H9 (cell line): ENCODE data around the gene CLMP. TPM values are rescaled to one million over a fixed set of nuclear protein-coding genes. Genes with fewer than 3 reads are reported as not detected.
A peak's percentile ranks its signal among the peaks of the same experiment; 100 is the strongest.

Experiments used
- DNase-seq: peaks from one replicate; pipeline ENCODE4 v3.0.0-alpha.2; 2017
- H2AFZ ChIP-seq: one replicate; pipeline ENCODE4 v1.6.1; 2013; ENCODE audit warnings: mild to moderate bottlenecking, low read length, control low read depth, moderate library complexity
- H2AK5ac ChIP-seq: 2 replicates; pipeline ENCODE4 v1.6.1; 2013; ENCODE audit warnings: low read length, control low read depth, mixed read lengths; ENCODE audit not compliant: insufficient read length
- H2BK120ac ChIP-seq: one replicate; pipeline ENCODE4 v1.6.1; 2013; ENCODE audit warnings: low read depth, mild to moderate bottlenecking, low read length, control low read depth, inconsistent platforms; ENCODE audit not compliant: poor library complexity, severe bottlenecking
- H2BK12ac ChIP-seq: 2 replicates; pipeline ENCODE4 v1.6.1; 2013; ENCODE audit warnings: low read length, control low read depth, mixed read lengths, low read depth; ENCODE audit not compliant: insufficient read length
- H2BK15ac ChIP-seq: 2 replicates; pipeline ENCODE4 v1.6.1; 2013; ENCODE audit warnings: low read depth, low read length, control low read depth
- H2BK20ac ChIP-seq: one replicate; pipeline ENCODE4 v1.6.1; 2013; ENCODE audit warnings: low read depth, mild to moderate bottlenecking, low read length, control low read depth, inconsistent platforms; ENCODE audit not compliant: poor library complexity, severe bottlenecking
- H2BK5ac ChIP-seq: 2 replicates; pipeline ENCODE4 v1.6.1; 2013; ENCODE audit warnings: low read length, control low read depth, mixed read lengths; ENCODE audit not compliant: insufficient read length
- H3K14ac ChIP-seq: 2 replicates; pipeline ENCODE4 v1.6.1; 2013; ENCODE audit warnings: low read length, control low read depth; ENCODE audit not compliant: insufficient read depth
- H3K18ac ChIP-seq: 2 replicates; pipeline ENCODE4 v1.6.1; 2013; ENCODE audit warnings: low read depth, mild to moderate bottlenecking, mixed read lengths, low read length, control low read depth; ENCODE audit not compliant: insufficient read length
- H3K23ac ChIP-seq: 2 replicates; pipeline ENCODE4 v1.6.1; 2013; ENCODE audit warnings: low read length, control low read depth, mixed read lengths, low read depth; ENCODE audit not compliant: insufficient read length
- H3K23me2 ChIP-seq: 2 replicates; pipeline ENCODE4 v1.6.1; 2013; ENCODE audit warnings: low read depth, mild to moderate bottlenecking, mixed read lengths, low read length, control low read depth; ENCODE audit not compliant: insufficient read length, poor library complexity, severe bottlenecking
- H3K27ac ChIP-seq: 2 replicates; pipeline ENCODE4 v1.5.1; 2013; ENCODE audit warnings: low read length, control low read depth, mixed read lengths, low read depth; ENCODE audit not compliant: insufficient read length
- H3K27me3 ChIP-seq: 2 replicates; pipeline ENCODE4 v1.6.1; 2013; ENCODE audit warnings: low read length, control low read depth, inconsistent platforms; ENCODE audit not compliant: insufficient read depth
- H3K4ac ChIP-seq: 2 replicates; pipeline ENCODE4 v1.6.1; 2013; ENCODE audit warnings: low read depth, mild to moderate bottlenecking, control low read depth, inconsistent platforms, low read length, moderate library complexity
- H3K4me1 ChIP-seq: 2 replicates; pipeline ENCODE4 v1.6.1; 2013; ENCODE audit warnings: low read length, control low read depth, inconsistent platforms; ENCODE audit not compliant: insufficient read depth
- H3K4me2 ChIP-seq: 2 replicates; pipeline ENCODE4 v1.6.1; 2013; ENCODE audit warnings: low read length, control low read depth, mixed read lengths; ENCODE audit not compliant: insufficient read length, insufficient read depth
- H3K56ac ChIP-seq: 2 replicates; pipeline ENCODE4 v1.6.1; 2013; ENCODE audit warnings: low read depth, mild to moderate bottlenecking, mixed read lengths, low read length, control low read depth; ENCODE audit not compliant: insufficient read length
- H3K79me1 ChIP-seq: 2 replicates; pipeline ENCODE4 v1.6.1; 2013; ENCODE audit warnings: low read depth, mild to moderate bottlenecking, moderate library complexity, low read length, control low read depth, inconsistent platforms; ENCODE audit not compliant: insufficient read depth, poor library complexity, severe bottlenecking
- H3K79me2 ChIP-seq: 2 replicates; pipeline ENCODE4 v1.6.1; 2013; ENCODE audit warnings: low read length, control low read depth, inconsistent platforms; ENCODE audit not compliant: insufficient read depth
- H3K9ac ChIP-seq: 2 replicates; pipeline ENCODE4 v1.6.1; 2013; ENCODE audit warnings: low read length, control low read depth, mixed read lengths; ENCODE audit not compliant: insufficient read length; ENCODE audit errors: extremely low read depth
- H3K9me3 ChIP-seq: one replicate; pipeline ENCODE4 v1.6.1; 2013; ENCODE audit warnings: low read depth, low read length, inconsistent platforms; ENCODE audit not compliant: control insufficient read depth
- H3T11ph ChIP-seq: one replicate; pipeline ENCODE4 v1.6.1; 2013; ENCODE audit warnings: mild to moderate bottlenecking, low read length, control low read depth, inconsistent platforms
- H4K20me1 ChIP-seq: one replicate; pipeline ENCODE4 v1.6.1; 2013; ENCODE audit not compliant: control insufficient read depth, insufficient read length, insufficient read depth
- H4K5ac ChIP-seq: 2 replicates; pipeline ENCODE4 v1.6.1; 2013; ENCODE audit warnings: low read depth, mild to moderate bottlenecking, mixed read lengths, low read length, control low read depth; ENCODE audit not compliant: insufficient read length
- H4K8ac ChIP-seq: replicated peaks from 2 replicates; pipeline ENCODE4 v1.6.1; 2013; ENCODE audit warnings: low read length, control low read depth, mixed read lengths, low read depth; ENCODE audit not compliant: insufficient read length
- H4K91ac ChIP-seq: 2 replicates; pipeline ENCODE4 v1.6.1; 2013; ENCODE audit warnings: low read depth, mild to moderate bottlenecking, moderate library complexity, mixed read lengths, low read length, control low read depth; ENCODE audit not compliant: insufficient read length
- H3K27ac Mint-ChIP-seq, 3 experiments: 2 replicates in 2 of 3; 3 replicates in 1 of 3; pipeline ENCODE4 v1.8.0; 2020 to 2021; ENCODE audit warnings: mixed read lengths in 3 of 3, mild to moderate bottlenecking in 1 of 3, moderate library complexity in 1 of 3
- H3K27me3 Mint-ChIP-seq: 2 replicates; pipeline ENCODE4 v1.8.0; 2021; ENCODE audit warnings: low read depth, mild to moderate bottlenecking, moderate library complexity, mixed read lengths
- H3K36me3 Mint-ChIP-seq, 3 experiments: 2 replicates in 2 of 3; 3 replicates in 1 of 3; pipeline ENCODE4 v1.8.0; 2020 to 2021; ENCODE audit warnings: low read depth in 3 of 3, mixed read lengths in 3 of 3; ENCODE audit not compliant: insufficient read depth in 1 of 3
- H3K4me1 Mint-ChIP-seq, 2 experiments: 2 replicates each; pipeline ENCODE4 v1.8.0; 2020; ENCODE audit warnings: mixed read lengths in 2 of 2
- H3K4me3 Mint-ChIP-seq, 2 experiments: 2 replicates in 1 of 2; 3 replicates in 1 of 2; pipeline ENCODE4 v1.8.0; 2020 to 2021; ENCODE audit warnings: mild to moderate bottlenecking in 2 of 2, mixed read lengths in 2 of 2, moderate library complexity in 1 of 2
- H3K9me3 Mint-ChIP-seq, 2 experiments: 2 replicates in 1 of 2; 3 replicates in 1 of 2; pipeline ENCODE4 v1.8.0; 2020; ENCODE audit warnings: mild to moderate bottlenecking in 2 of 2, mixed read lengths in 2 of 2, moderate library complexity in 1 of 2
- WGBS: extraction: QIAGEN DNeasy Blood & Tissue Kit; methylation state at CpG from one replicate; pipeline ENCODE4 v1.1.7; 2013; ENCODE audit warnings: missing lambda C conversion rate, low lambda C conversion rate, mixed read lengths; ENCODE audit not compliant: insufficient read length; ENCODE audit errors: extremely low coverage; 5-methylcytosine and 5-hydroxymethylcytosine counted together
- total RNA-seq: library from RNA; stranded (reverse); gene quantifications from 2 replicates; pipeline ENCODE4 v1.2.1, GENCODE V29; 2021
- TF ChIP-seq, protein P1 (sequence below): fragments of 200-600 bp; sonication (generic); conservative IDR thresholded peaks from 3 replicates; pipeline ENCODE4 v1.8.0; 2021; ENCODE audit warnings: antibody characterized with exemption, mild to moderate bottlenecking

CLMP gene
- total RNA-seq, 1 experiment from 2014 or later = 13.8 TPM

DNA sequence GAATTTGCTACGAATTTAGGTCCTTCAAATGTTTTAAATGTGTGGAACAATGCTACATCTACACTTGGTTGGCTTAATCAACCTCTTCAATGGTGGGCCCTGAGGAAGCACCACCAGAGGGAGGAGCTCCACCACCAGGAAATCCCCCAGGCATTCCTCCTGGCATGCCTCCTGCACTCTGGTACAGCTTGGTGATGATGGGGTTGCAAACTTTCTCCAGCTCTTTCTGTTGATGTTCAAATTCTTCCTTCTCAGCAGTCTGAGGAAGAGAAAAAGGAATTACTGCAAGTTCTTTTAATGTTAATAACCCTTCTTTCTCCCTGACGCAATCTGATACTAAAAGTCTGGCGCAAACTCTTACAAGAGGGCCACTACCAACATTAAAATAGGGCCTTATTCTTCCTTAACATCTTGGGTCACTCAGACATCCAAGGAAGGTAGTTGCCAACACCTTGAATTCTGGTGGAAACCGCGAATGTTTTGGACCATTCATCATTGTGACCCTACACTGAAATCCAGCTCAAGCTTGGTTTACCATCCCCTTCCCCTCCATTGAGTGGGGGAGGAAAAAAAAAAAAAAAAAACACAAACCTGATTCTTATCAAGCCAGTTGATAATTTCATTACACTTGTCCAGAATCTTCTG, 137.3 kb downstream of the CLMP start:
- Histone ChIP-seq H3K23ac (no peak overlapping the region), H3K14ac (no peak overlapping the region), H4K5ac (no peak overlapping the region), H3K9me3 (no peaks in the 10 kb centered on the region), H3K56ac (no peak overlapping the region), H3K79me2 (peaks cover 15% of the 10 kb centered on the region; the same call in 1 of the 2 replicates), H3K23me2 (peaks cover 8% of the 10 kb centered on the region), H3K4ac (no peak overlapping the region), H3K27ac (no peak overlapping the region), H2AFZ (no peak overlapping the region), H3T11ph (no peak overlapping the region), H2BK15ac (no peak overlapping the region), H4K91ac (no peak overlapping the region), H2BK12ac (no peak overlapping the region), H3K18ac (no peak overlapping the region), H2BK120ac (no peak overlapping the region), H3K4me1 (no peaks in the 10 kb centered on the region), H2AK5ac (no peak overlapping the region), H2BK20ac (no peak overlapping the region), H3K9ac (no peak overlapping the region), H3K27me3 (no peaks in the 10 kb centered on the region), H2BK5ac (no peak overlapping the region), H3K79me1 (no peaks in the 10 kb centered on the region), H3K4me2 (no peak overlapping the region), H4K8ac (no peak overlapping the region), H4K20me1 (no peaks in the 10 kb centered on the region)
- peaks cover 21 to 39% of the 10 kb centered on the region in 2 experiments for H3K4me1 Mint-ChIP-seq
- TF ChIP-seq, protein P1, sequence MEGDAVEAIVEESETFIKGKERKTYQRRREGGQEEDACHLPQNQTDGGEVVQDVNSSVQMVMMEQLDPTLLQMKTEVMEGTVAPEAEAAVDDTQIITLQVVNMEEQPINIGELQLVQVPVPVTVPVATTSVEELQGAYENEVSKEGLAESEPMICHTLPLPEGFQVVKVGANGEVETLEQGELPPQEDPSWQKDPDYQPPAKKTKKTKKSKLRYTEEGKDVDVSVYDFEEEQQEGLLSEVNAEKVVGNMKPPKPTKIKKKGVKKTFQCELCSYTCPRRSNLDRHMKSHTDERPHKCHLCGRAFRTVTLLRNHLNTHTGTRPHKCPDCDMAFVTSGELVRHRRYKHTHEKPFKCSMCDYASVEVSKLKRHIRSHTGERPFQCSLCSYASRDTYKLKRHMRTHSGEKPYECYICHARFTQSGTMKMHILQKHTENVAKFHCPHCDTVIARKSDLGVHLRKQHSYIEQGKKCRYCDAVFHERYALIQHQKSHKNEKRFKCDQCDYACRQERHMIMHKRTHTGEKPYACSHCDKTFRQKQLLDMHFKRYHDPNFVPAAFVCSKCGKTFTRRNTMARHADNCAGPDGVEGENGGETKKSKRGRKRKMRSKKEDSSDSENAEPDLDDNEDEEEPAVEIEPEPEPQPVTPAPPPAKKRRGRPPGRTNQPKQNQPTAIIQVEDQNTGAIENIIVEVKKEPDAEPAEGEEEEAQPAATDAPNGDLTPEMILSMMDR = no peak
- no CpG with 5 or more reads among the region's 5 CpGs for WGBS
- peak overlapping the region in 2 of 3 experiments; percentile 23 to 94; a peak in 3 of 7 replicates for H3K27ac Mint-ChIP-seq
- H3K9me3 Mint-ChIP-seq = no peaks in the 10 kb centered on the region; a peak in 2 of 5 replicates
- peaks cover 50 to 77% (median 60%) of the 10 kb centered on the region in 3 experiments for H3K36me3 Mint-ChIP-seq
- H3K27me3 Mint-ChIP-seq = peaks cover 3% of the 10 kb centered on the region
- peak overlapping the region; percentile 32 to 97; a peak in 3 of 5 replicates for H3K4me3 Mint-ChIP-seq
- no peak for DNase-seq
